ENCODE measurements around the gene TSKU.
"Not testable (repeated sequence)": the region's sequence is repeated elsewhere in the genome, so short reads cannot be mapped to it uniquely, and the experiment has no call there.

The TSKU gene

DNA sequence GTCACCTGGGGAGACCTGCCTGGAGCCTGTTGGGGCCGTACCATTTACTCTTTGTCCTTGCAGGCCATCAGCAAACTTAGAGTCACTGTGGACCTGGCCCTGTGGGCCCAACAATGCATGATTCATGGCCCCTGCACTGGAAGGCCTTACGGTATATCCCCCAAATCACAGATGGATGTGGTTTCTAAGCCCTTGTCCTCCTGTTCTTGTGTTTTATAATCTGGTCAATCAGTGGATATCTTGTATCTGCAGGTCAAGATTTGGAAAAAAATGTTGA lies 6.2 kb downstream of the TSKU start:
- DNase-seq: no peak

DNA sequence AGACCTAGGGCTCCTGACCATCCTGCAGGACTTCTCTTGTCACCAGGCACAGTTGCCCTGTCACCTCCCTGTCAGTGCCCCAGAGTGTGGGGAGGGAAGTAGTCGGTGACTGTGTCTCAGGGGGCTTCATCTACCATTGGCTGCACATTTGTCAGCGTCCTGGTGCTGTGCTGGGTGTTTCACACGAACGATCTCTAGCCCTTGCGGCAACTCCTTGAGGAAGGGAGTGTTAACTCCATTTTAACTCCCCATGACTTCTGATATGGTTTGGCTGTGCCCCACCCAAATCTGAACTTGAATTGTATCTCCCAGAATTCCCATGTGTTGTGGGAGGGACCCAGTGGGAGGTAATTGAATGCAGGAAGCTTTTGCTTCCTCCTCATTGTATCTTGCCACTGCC lies 7.1 kb downstream of the TSKU start:
- no peak for DNase-seq

DNA sequence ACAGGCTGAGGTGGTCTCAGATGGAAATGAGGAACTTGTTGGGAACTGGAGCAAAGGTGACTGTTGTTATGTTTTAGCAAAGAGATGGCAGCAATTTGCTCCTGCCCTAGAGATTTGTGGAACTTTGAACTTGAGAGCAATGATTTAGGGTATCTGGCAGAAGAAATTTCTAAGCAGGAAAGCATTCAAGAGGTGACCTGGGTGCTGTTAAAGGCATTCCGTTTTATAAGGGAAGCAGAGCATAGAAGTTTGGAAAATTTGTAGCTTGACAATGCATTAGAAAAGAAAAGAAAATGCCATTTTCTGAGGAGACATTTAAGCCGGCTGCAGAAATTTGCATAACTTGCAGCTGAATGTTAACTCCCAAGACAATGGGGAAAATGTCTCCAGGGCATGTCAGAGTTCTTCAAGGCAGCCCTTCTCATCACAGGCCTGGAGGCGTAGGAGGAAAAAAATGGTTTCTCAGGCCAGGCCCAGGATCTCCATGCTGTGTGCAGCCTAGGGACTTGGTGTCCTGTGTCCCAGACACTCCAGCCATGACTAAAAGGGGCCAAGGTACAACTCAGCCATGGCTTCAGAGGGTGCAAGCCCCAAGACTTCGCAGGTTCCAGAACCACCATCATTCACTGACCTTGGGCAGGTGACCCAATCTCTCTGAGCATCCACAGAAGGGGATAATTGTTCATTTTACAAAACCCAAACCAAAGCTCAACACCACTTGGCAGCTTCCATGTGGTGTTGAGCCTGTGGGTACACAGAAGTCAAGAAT lies 8.0 kb downstream of the TSKU start:
- DNase-seq: not testable (repeated sequence)

DNA sequence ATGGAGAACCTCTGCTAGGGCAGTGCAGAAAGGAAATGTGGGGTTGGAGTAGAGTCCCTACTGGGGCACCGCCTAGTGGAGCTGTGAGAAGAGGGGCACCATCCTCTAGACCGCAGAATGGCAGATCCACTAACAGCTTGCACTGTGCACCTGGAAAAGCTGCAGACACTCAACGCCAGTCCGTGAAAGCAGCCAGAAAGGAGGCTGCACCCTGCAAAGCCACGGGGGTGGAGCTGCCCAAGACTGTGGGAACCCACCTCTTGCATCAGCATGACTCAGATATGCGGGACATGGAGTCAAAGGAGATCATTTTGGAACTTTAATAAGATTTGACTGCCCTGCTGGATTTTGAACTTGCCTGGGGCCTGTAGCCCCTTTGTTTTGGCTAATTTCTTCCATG lies 8.7 kb downstream of the TSKU start:
- no peak for DNase-seq

DNA sequence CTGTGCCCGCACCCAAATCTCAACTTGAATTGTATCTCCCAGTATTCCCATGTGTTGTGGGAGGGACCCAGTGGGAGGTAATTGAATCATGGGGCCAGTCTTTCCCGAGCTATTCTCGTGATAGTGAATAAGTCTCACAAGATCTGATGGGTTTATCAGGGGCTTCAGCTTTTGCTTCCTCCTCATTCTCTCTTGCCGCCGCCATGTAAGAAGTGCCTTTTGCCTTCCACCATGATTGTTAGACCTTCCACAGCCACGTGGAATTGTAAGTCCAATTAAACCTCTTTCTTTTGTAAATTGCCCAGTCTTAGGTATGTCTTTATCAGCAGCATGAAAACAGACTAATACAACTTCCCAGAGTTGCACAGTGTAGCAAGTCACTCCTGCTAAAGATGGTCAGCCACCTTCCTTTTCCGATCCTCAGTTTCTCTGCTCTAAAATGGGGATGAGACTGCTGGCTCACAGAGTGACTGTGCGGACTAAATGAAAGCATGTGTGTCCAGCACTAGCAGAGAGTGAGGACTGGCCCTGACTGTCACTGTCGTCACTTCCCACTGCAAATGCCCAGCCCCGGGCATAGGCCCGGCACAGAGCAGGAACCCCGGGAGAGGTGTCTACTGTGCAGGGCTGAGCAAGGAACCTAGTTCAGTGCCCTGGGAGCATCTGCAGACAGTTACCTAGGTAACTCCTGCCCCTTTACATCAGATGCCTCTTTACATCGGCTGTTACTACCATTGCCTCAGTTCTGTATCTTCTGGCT lies 9.5 kb downstream of the TSKU start:
- no peak for DNase-seq

DNA sequence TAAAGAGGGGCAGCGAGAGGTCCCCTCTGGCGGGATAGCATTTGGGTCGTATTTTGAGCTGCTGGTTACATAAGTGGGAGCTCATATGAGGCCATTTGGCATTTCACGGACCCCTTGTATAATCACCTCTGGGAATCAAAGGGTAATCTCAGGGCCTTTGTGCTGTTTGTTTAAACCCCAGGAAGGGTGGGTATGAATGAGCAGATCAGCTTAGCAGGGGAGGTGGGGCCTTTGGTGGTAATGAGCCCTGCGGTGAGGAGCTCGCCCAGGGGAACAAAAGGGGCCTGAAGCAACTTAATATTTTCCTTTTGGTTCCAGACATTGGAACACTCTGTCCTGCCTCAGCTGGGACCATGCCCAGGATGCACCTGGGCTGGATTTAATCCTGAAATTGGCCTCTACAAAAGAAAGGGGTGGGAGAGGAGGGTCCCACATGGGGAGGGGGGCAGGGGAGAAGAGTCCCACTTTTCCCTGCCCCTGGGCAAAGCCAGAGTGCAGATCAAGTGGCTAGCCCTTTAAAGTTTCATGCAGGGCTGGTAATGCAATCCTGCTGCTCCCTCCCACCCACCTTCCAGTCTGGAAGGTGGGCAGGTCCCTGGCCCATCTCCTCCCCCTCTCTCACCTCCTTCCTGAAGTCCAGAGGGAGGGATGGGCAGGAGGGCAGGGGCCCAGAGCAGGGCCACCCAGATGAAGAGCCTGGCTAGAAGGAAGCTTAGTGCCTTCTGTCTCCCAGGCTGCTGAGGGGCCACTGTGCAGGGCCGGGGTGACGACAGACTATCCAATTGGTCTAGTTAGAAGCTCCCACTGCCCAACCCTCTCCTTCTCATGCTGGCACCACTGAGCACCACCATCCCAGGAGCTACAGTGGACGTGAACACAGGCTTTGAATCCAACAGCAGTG lies 10.5 kb downstream of the TSKU start:
- no peak for DNase-seq

DNA sequence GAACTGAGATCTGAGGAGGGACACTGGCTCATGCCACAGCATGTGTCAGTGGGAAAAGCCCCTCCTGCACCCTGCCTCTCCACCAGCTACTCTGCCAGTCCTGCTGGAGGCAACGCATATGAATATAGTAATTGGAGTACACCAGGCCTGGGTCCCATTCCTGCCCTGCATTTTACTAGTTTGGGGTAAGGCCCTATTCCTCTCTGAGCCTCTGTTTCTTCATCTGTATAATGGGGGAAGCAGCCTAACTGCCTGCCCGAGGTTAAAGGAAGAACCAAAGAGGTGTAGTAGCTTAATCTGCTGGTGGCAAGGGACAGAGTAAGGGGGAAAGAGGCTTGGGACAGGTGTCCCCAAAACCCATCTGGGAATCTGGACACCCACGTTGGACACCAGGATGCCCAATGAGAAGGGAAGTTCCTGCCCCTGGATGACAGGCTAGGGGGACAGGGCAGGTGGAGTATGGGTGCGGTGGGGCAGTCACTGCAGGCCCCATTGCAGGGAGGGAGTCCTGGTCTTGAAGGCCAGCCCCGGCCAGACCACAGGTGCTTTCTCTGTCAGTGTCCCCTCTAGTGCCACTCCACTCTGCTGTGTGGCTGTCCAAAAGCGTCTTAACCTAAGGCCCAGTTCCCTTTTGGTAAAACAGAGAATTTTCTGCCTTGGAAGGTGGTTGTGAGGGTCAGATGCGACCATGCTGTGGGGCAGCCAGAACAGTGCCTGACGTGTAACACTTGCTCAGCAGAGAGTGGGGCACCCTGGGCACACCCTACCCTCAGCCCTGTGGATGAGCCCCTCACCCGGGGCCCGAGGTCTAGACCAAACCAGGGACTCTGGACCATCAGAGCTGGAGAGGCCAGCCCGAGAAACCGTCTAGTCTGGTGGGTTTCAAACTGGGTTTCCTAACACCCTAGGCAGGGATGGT lies 11.5 kb downstream of the TSKU start:
- DNase-seq: no peak

DNA sequence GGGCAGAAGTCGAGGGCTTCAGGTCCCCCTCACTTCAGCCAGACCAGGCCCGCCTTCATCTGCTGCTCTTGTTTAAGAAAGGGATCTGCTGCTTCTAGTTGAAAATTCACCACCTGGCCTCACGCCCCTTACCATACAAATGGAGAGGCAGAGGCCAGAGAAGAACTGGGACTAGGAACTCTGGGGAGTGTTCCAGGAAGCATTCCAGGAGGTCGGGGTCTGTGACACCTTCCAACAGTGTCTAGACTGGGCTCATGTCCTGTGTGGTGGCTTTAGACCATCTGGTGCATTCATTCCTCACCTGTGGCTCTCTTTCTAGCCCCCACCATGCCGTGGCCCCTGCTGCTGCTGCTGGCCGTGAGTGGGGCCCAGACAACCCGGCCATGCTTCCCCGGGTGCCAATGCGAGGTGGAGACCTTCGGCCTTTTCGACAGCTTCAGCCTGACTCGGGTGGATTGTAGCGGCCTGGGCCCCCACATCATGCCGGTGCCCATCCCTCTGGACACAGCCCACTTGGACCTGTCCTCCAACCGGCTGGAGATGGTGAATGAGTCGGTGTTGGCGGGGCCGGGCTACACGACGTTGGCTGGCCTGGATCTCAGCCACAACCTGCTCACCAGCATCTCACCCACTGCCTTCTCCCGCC lies 12.3 kb downstream of the TSKU start:
- DNase-seq: no peak

DNA sequence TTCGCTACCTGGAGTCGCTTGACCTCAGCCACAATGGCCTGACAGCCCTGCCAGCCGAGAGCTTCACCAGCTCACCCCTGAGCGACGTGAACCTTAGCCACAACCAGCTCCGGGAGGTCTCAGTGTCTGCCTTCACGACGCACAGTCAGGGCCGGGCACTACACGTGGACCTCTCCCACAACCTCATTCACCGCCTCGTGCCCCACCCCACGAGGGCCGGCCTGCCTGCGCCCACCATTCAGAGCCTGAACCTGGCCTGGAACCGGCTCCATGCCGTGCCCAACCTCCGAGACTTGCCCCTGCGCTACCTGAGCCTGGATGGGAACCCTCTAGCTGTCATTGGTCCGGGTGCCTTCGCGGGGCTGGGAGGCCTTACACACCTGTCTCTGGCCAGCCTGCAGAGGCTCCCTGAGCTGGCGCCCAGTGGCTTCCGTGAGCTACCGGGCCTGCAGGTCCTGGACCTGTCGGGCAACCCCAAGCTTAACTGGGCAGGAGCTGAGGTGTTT lies 12.8 kb downstream of the TSKU start:
- DNase-seq: no peak

DNA sequence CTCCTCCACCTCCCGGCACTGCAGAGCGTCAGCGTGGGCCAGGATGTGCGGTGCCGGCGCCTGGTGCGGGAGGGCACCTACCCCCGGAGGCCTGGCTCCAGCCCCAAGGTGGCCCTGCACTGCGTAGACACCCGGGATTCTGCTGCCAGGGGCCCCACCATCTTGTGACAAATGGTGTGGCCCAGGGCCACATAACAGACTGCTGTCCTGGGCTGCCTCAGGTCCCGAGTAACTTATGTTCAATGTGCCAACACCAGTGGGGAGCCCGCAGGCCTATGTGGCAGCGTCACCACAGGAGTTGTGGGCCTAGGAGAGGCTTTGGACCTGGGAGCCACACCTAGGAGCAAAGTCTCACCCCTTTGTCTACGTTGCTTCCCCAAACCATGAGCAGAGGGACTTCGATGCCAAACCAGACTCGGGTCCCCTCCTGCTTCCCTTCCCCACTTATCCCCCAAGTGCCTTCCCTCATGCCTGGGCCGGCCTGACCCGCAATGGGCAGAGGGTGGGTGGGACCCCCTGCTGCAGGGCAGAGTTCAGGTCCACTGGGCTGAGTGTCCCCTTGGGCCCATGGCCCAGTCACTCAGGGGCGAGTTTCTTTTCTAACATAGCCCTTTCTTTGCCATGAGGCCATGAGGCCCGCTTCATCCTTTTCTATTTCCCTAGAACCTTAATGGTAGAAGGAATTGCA lies 13.5 kb downstream of the TSKU start:
- DNase-seq: no peak

DNA sequence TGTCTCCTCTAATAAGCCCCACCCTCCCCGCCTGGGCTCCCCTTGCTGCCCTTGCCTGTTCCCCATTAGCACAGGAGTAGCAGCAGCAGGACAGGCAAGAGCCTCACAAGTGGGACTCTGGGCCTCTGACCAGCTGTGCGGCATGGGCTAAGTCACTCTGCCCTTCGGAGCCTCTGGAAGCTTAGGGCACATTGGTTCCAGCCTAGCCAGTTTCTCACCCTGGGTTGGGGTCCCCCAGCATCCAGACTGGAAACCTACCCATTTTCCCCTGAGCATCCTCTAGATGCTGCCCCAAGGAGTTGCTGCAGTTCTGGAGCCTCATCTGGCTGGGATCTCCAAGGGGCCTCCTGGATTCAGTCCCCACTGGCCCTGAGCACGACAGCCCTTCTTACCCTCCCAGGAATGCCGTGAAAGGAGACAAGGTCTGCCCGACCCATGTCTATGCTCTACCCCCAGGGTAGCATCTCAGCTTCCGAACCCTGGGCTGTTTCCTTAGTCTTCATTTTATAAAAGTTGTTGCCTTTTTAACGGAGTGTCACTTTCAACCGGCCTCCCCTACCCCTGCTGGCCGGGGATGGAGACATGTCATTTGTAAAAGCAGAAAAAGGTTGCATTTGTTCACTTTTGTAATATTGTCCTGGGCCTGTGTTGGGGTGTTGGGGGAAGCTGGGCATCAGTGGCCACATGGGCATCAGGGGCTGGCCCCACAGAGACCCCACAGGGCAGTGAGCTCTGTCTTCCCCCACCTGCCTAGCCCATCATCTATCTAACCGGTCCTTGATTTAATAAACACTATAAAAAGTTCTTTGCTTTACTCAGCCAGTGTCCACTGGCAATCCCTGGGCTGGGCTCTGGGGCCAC lies 14.4 kb downstream of the TSKU start:
- DNase-seq: no peak

DNA sequence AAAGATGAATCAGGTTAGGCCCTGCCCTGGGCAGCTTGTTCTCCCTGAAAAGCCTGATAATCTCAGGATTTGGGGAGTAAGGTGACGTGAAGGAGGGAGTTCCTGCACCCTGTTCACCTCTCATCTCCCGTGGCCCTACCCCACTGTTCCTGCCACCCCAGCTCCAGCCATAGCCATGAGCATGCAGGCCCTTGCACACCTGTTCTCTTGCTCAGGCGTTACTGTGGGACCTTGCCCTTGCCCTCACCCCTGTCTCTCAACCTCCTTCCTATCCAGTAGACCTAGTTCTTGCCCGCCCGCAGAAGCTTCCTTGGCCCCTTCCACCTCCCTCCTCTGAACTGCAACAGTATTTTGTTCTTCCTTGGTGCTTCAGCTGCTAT lies 15.0 kb downstream of the TSKU start:
- DNase-seq: no peak

DNA sequence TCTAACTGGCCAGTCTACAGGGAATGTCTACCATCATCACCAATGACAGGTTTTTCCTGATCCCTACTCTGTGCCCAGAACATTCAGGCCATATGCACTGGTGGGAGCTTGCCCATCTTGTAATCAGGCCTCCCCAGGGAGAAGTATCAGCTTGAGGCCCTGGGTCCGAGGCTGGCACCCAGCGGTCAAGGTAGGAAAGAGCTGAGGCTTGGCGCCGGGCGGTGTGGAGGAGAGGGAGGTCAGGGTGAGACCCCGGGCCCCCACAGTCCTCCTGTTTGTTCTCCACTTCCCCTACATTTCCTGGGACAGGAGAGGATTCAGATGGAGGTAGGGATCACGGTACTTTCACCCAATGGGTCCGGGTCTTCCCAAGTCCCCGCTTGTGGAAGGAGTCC lies 15.5 kb downstream of the TSKU start:
- DNase-seq: no peak

DNA sequence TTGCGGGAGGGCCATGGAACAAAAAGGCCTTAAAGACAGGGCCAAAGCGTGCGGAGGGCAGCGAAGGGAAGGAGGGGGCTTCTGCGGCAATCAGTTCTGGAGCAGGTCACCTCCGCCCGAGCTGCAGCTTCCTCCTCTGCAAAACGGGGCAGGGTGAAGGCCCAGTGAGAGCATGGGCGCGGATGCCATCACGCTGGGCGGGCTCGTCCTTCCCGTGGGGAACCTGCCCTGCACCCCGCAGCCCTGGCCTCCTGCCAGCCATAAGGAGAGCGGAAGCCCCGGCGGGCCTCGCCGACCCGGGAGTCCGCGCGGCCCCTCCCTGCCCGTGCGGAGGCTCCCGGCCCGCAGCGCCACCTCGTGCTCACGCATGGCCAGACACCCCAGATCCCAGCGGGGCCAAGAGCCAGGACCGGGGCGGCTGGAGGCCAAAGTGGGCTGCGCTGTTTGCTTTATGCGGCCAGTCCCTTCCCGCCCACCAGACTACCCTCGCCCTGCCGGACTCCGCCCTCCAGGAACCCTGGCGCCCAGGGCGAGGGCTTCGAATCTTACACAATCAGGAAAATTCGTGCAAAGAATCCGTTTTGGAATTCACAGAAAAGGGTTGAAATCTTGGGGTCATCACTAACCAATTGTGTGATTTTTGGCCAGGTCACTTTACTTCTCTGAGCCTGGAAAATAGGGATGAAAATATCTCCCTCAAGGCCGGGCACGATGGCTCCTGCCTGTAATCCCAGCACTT lies 16.1 kb downstream of the TSKU start:
- peak; percentile 55 for DNase-seq

DNA sequence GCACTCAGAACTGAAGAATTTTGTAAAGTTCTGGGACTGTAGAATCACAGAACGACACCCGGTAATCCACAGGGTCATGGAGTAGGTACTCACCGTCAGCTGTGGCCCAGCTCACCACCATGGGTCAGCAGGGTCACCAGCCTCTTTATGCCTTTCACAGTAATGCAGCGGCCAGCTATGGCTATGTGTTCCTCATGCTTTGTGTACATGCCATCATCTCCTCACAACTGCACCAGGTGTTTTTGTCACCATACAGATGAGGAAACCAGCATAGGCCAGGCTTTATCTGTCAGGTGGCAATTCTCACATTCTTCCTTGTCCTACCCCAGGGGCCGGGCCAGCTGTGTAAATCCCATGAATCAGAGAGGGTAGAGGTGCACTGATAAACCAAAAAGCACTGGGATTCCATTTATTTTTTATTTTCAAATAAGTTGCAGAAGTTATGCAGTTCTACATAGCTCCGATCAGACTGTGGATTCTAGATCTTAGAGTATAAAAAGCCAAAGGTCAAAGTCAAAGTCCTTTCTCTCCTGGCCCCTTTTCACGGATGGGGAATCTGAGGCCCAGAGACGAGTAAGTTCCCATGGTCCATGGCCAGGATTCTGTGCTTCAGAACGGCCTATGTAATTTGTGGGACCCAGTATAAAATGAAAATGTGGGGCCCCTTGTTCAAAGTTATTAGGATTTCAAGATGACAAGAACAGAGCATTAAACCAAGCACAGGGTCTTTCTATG lies 17.5 kb downstream of the TSKU start:
- no peak for DNase-seq

DNA sequence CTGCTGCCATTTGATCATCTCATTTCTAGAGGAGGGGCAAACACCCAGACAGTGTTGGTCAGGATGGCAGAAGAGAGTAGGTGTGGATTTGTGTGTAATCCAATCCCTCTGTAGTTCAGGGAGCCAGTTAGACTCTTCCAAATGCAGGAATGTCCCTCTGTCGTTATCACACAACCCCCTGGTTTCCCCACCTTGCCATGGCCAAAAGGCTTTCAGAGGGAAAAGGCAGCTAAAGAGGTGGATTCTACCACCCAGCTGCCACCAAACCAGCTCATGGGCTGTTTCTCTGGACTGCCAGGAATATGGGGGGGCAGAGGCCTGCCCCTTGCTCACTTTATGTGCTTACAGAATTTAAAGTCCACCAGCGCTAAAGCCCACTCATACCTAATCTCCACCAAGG lies 18.1 kb downstream of the TSKU start:
- peak; percentile 58 for DNase-seq

DNA sequence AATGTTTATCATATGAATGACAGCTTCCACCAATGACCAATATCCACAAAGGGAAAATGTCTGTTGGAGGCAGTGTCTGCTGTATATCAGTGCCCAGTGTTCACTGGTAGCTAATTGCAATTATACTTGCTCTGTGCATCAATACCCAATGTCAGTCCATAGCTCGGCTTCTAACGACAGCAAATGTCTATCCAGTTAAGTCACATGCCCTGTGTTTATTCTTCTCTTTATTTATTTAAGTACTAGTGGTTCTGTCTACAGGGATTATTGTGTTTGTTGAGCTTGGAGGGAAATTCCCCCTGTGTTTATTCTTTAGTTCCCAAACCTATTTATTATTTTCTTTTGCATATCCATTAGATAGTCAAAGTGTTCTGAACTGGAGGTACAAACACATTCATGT lies 18.6 kb downstream of the TSKU start:
- peak; percentile 50 for DNase-seq

DNA sequence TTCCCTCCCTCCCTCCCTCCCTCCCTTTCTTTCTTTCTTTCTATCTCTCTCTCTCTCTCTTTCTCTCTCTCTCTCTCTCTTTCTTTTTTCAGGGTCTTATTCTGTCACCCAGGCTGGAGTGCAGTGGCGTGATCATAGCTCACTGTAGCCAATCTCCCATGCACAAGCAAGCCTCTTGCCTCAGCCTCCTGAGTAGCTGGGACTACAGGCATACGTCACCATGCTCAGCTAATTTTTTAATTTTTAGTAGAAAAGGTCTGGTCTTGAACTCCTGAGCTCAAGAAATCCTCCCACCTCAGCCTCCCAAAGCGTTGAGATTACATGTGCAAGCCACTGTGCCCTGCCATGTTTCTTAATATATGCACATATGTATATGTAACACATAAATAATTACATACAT lies 19.0 kb downstream of the TSKU start:
- DNase-seq: no peak

DNA sequence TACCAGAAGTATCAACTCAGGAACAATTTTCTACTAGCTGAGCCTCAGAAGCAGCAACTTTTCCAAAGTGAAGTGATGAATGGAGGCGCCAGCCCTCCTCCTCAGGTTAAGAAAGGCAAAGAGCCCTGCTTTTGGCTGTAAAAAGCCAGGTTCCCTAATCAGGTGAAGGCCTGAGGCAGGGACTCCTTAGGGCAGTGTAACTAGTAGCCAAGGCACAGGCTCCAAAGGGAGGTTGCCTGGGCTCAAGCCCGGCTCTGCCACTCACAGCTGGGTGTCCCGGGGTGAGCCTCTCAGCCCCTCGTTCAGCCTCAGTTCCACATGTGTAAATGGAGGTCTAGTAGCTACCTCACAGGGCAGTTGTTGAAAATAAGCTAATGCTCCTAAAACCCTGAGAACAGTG lies 19.5 kb downstream of the TSKU start:
- no peak for DNase-seq

All from NCI-H510A treated with DMSO at 0.1 percent for 48 hours (cell line).